ENCODE data around the gene TUBAL3. TPM values are rescaled to one million over a fixed set of nuclear protein-coding genes. Genes with fewer than 3 reads are reported as not detected.

The TUBAL3 gene
- total and polyA plus RNA-seq, 9 donors = 0.08 to 0.82 (median 0.21) TPM; not detected in 1

DNA sequence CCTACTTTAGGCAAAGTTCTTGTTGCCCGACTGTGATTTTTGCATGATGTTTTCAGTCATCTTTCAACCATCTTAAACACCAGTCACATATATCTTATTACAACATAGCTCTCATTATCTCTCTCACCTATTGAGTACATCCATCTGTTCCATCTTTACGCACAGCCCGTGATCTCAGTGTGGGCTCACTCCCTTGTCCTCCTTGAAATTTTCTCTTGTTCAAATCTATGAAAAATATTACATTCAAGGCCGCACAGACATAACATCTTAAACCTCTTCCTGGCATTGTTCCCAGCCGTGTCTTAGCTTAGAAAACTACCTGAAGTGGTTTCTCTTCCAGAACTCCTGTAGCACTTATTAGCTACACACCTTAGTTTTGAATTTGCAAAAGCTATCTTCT, 40.4 kb upstream of the TUBAL3 start:
- no peak overlapping the region for H3K27ac ChIP-seq (ENCODE audit: low read length)
- no peak for DNase-seq
- 83% methylated on average over 5 of the region's 5 CpGs for WGBS (ENCODE audit: insufficient coverage)

DNA sequence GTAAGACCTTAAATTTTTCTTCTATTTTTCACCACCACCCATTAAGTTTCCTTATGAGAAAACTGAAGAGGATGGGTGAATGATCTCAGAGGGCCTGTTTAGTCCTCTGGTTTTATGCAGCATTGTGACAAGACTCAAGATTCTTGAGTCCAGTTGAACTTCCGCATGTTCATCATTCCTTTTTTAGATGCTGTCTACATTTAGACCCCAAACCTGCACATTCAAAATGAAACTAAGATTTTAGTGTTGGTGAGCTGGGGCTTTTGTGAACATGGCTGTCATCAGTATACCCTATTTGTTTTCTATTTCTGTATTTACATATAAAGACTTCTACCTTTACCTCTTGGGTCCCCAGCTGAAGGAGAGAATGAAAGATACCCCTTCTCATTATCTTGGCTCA, 38.8 kb upstream of the TUBAL3 start:
- H3K4me3 ChIP-seq (ENCODE audit: low read length) = no peak overlapping the region
- no peaks in the 10 kb centered on the region for H3K27me3 ChIP-seq (ENCODE audit: control insufficient read depth, insufficient read depth, low read length)
- H3K36me3 ChIP-seq (ENCODE audit: control insufficient read depth, insufficient read depth, low read length) = no peaks in the 10 kb centered on the region
- no CpG with 5 or more reads among the region's 1 CpG for WGBS (ENCODE audit: insufficient coverage)
- H3K27ac ChIP-seq (ENCODE audit: low read length) = no peak overlapping the region
- no peaks in the 10 kb centered on the region for H3K4me1 ChIP-seq (ENCODE audit: control insufficient read depth, insufficient read depth, low read length)
- no peaks in the 10 kb centered on the region for H3K9me3 ChIP-seq (replicated peaks; ENCODE audit: control insufficient read depth, low read depth, low read length)
- no peak for DNase-seq

More for the DNA sequence above, 40.4 kb upstream of the TUBAL3 start:
- H3K27me3 ChIP-seq (ENCODE audit: control insufficient read depth, insufficient read depth, low read length) = no peaks in the 10 kb centered on the region
- H3K4me1 ChIP-seq (ENCODE audit: control insufficient read depth, insufficient read depth, low read length) = no peaks in the 10 kb centered on the region
- no peak overlapping the region for H3K4me3 ChIP-seq (ENCODE audit: low read length)
- H3K36me3 ChIP-seq (ENCODE audit: control insufficient read depth, insufficient read depth, low read length) = no peaks in the 10 kb centered on the region
- H3K9me3 ChIP-seq (replicated peaks; ENCODE audit: control insufficient read depth, low read depth, low read length) = no peaks in the 10 kb centered on the region

- DNase-seq = no peak
- Histone ChIP-seq H3K4me1 (ENCODE audit: control insufficient read depth, insufficient read depth, low read length) (no peaks in the 10 kb centered on the region), H3K36me3 (ENCODE audit: control insufficient read depth, insufficient read depth, low read length) (no peaks in the 10 kb centered on the region), H3K9me3 (replicated peaks; ENCODE audit: control insufficient read depth, low read depth, low read length) (no peaks in the 10 kb centered on the region), H3K27me3 (ENCODE audit: control insufficient read depth, insufficient read depth, low read length) (no peaks in the 10 kb centered on the region), H3K4me3 (ENCODE audit: low read length) (no peak overlapping the region), H3K27ac (ENCODE audit: low read length) (no peak overlapping the region)
- WGBS (ENCODE audit: insufficient coverage) = no CpG with 5 or more reads among the region's 1 CpG
Measured at GRCh38 chr10:5442990-5443370, 38.4 kb upstream of the TUBAL3 start.

DNA sequence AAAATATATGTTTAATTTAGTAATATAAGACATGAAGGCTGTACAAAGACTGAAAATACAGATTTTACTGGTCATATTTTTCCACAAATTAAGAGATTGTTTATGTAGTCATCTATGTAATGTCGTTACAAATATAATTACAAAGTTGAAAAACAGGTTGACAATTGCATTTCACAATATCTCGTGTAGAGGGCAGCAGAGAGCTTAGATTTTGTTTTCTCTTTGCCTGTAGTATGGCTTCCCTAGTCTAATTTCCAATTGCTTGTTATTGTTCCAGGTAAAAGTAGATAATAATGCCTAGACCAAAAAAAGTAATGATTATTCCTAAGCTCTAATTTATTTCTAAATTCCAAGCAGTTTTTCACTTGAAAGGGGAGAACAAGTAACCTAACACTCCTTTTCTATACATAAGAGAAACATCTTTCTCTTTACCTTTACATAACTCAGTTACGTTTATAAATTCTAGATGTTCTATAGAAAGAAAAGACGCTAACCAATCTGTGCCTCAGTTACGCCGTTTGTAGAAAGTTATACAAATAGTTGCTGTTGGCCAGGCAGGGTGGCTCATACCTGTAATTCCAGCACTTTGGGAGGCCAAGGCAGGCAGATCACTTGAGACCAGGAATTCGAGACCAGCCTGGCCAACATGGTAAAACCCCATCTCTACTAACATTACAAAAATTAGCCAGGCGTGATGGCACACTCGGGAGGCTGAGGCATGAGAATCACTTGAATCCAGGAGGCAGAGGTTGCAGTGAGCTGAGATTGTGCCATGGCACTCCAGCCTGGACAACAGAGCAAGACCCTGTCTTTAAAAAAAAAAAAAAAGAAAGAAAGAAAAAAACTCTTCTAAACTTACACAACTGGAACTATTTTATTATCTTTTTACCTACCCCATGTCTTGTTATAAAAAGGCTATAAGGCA, 37.7 kb upstream of the TUBAL3 start:
- H3K4me1 ChIP-seq (ENCODE audit: control insufficient read depth, insufficient read depth, low read length) = no peaks in the 10 kb centered on the region
- no peaks in the 10 kb centered on the region for H3K27me3 ChIP-seq (ENCODE audit: control insufficient read depth, insufficient read depth, low read length)
- H3K9me3 ChIP-seq (replicated peaks; ENCODE audit: control insufficient read depth, low read depth, low read length) = no peaks in the 10 kb centered on the region
- H3K27ac ChIP-seq (ENCODE audit: low read length) = no peak overlapping the region
- H3K36me3 ChIP-seq (ENCODE audit: control insufficient read depth, insufficient read depth, low read length) = no peaks in the 10 kb centered on the region
- DNase-seq = peak; percentile 68
- no CpG with 5 or more reads among the region's 9 CpGs for WGBS (ENCODE audit: insufficient coverage)
- no peak overlapping the region for H3K4me3 ChIP-seq (ENCODE audit: low read length)

GRCh38 chr10:5441106-5441505, 36.5 kb upstream of the TUBAL3 start:
- Histone ChIP-seq H3K36me3 (ENCODE audit: control insufficient read depth, insufficient read depth, low read length) (no peaks in the 10 kb centered on the region), H3K27me3 (ENCODE audit: control insufficient read depth, insufficient read depth, low read length) (no peaks in the 10 kb centered on the region), H3K4me3 (ENCODE audit: low read length) (no peak overlapping the region), H3K9me3 (replicated peaks; ENCODE audit: control insufficient read depth, low read depth, low read length) (no peaks in the 10 kb centered on the region), H3K27ac (ENCODE audit: low read length) (no peak overlapping the region), H3K4me1 (ENCODE audit: control insufficient read depth, insufficient read depth, low read length) (no peaks in the 10 kb centered on the region)
- WGBS (ENCODE audit: insufficient coverage) = 86% methylated on average over 4 of the region's 4 CpGs
- DNase-seq = no peak

- H3K27ac ChIP-seq (ENCODE audit: low read length) = no peak overlapping the region
- no CpG with 5 or more reads among the region's 2 CpGs for WGBS (ENCODE audit: insufficient coverage)
Measured at GRCh38 chr10:5440206-5440605, 35.6 kb upstream of the TUBAL3 start.

GRCh38 chr10:5435328-5435727, 30.7 kb upstream of the TUBAL3 start:
- H3K4me3 ChIP-seq (ENCODE audit: low read length) = no peak overlapping the region
- no peaks in the 10 kb centered on the region for H3K27me3 ChIP-seq (ENCODE audit: control insufficient read depth, insufficient read depth, low read length)
- H3K36me3 ChIP-seq (ENCODE audit: control insufficient read depth, insufficient read depth, low read length) = no peaks in the 10 kb centered on the region
- peaks cover 3% of the 10 kb centered on the region for H3K9me3 ChIP-seq (replicated peaks; ENCODE audit: control insufficient read depth, low read depth, low read length)
- DNase-seq = no peak
- no peak overlapping the region for H3K27ac ChIP-seq (ENCODE audit: low read length)
- WGBS (ENCODE audit: insufficient coverage) = no CpG with 5 or more reads among the region's 3 CpGs
- no peaks in the 10 kb centered on the region for H3K4me1 ChIP-seq (ENCODE audit: control insufficient read depth, insufficient read depth, low read length)

More at GRCh38 chr10:5440206-5440605, 35.6 kb upstream of the TUBAL3 start:
- Histone ChIP-seq H3K27me3 (ENCODE audit: control insufficient read depth, insufficient read depth, low read length) (no peaks in the 10 kb centered on the region), H3K9me3 (replicated peaks; ENCODE audit: control insufficient read depth, low read depth, low read length) (no peaks in the 10 kb centered on the region), H3K4me1 (ENCODE audit: control insufficient read depth, insufficient read depth, low read length) (no peaks in the 10 kb centered on the region), H3K36me3 (ENCODE audit: control insufficient read depth, insufficient read depth, low read length) (no peaks in the 10 kb centered on the region), H3K4me3 (ENCODE audit: low read length) (no peak overlapping the region)
- no peak for DNase-seq

- no peak overlapping the region for H3K27ac ChIP-seq (ENCODE audit: low read length)
- H3K4me3 ChIP-seq (ENCODE audit: low read length) = no peak overlapping the region
- no peaks in the 10 kb centered on the region for H3K4me1 ChIP-seq (ENCODE audit: control insufficient read depth, insufficient read depth, low read length)
- no peaks in the 10 kb centered on the region for H3K27me3 ChIP-seq (ENCODE audit: control insufficient read depth, insufficient read depth, low read length)
- peak; percentile 36 for DNase-seq
- WGBS (ENCODE audit: insufficient coverage) = no CpG with 5 or more reads among the region's 3 CpGs
- no peaks in the 10 kb centered on the region for H3K36me3 ChIP-seq (ENCODE audit: control insufficient read depth, insufficient read depth, low read length)
- peaks cover 3% of the 10 kb centered on the region for H3K9me3 ChIP-seq (replicated peaks; ENCODE audit: control insufficient read depth, low read depth, low read length)
Measured at GRCh38 chr10:5434017-5434753, 29.6 kb upstream of the TUBAL3 start.

DNA sequence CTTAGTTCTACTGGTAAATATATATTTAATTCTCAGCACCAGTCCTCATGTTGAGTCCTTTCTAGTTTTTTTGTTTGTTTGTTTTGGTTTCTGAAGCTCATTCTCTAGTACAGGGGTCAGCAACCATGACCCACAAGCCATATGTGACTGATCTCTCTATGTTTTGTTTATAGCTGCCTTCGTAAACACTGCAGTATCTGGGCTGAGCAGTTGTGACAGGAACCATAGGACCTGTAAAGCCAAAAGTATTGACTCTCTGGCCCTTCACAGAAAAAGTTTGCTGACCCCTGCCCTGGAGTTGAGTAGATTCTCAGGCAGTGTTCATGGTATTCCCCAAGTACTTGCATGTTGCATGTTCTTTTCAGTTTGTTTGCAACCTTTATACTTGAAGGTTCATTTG, 28.6 kb upstream of the TUBAL3 start:
- H3K4me1 ChIP-seq (ENCODE audit: control insufficient read depth, insufficient read depth, low read length) = no peaks in the 10 kb centered on the region
- WGBS (ENCODE audit: insufficient coverage) = no CpG with 5 or more reads among the region's 1 CpG
- H3K36me3 ChIP-seq (ENCODE audit: control insufficient read depth, insufficient read depth, low read length) = no peaks in the 10 kb centered on the region
- DNase-seq = no peak
- H3K27me3 ChIP-seq (ENCODE audit: control insufficient read depth, insufficient read depth, low read length) = no peaks in the 10 kb centered on the region
- no peak overlapping the region for H3K4me3 ChIP-seq (ENCODE audit: low read length)
- H3K27ac ChIP-seq (ENCODE audit: low read length) = no peak overlapping the region
- peaks cover 3% of the 10 kb centered on the region for H3K9me3 ChIP-seq (replicated peaks; ENCODE audit: control insufficient read depth, low read depth, low read length)

GRCh38 chr10:5428133-5428532, 23.5 kb upstream of the TUBAL3 start:
- peaks cover 3% of the 10 kb centered on the region for H3K9me3 ChIP-seq (replicated peaks; ENCODE audit: control insufficient read depth, low read depth, low read length)
- no peak overlapping the region for H3K4me3 ChIP-seq (ENCODE audit: low read length)
- H3K4me1 ChIP-seq (ENCODE audit: control insufficient read depth, insufficient read depth, low read length) = no peaks in the 10 kb centered on the region
- no peaks in the 10 kb centered on the region for H3K36me3 ChIP-seq (ENCODE audit: control insufficient read depth, insufficient read depth, low read length)
- H3K27me3 ChIP-seq (ENCODE audit: control insufficient read depth, insufficient read depth, low read length) = no peaks in the 10 kb centered on the region
- WGBS (ENCODE audit: insufficient coverage) = no CpG with 5 or more reads among the region's 2 CpGs
- H3K27ac ChIP-seq (ENCODE audit: low read length) = no peak overlapping the region
- DNase-seq = no peak
